Neutrophil (primary cell): Measurements from ENCODE around the gene HPCAL1.
"Not testable (repeated sequence)": the region's sequence is repeated elsewhere in the genome, so short reads cannot be mapped to it uniquely, and the experiment has no call there.

Experiments used
- H3K27ac ChIP-seq: fragments of 200-600 bp; sonication (generic); 2 replicates; pipeline ENCODE4 v1.5.1; 2016; ENCODE audit warnings: mild to moderate bottlenecking, moderate library complexity
- H3K27me3 ChIP-seq: fragments of 200-600 bp; sonication (generic); 2 replicates; pipeline ENCODE4 v1.6.0; 2016; ENCODE audit warnings: mild to moderate bottlenecking
- H3K36me3 ChIP-seq: fragments of 200-600 bp; sonication (generic); 2 replicates; pipeline ENCODE4 v1.5.1; 2017
- H3K4me1 ChIP-seq, 2 experiments: fragments of 200-600 bp in 1 of 2; sonication (generic) in 1 of 2; 1 replicate in 1 of 2; 2 replicates in 1 of 2; pipeline versions ENCODE4 v1.5.1 to v1.6.1; 2013 to 2016; ENCODE audit warnings: low read depth in 1 of 2, low read length in 1 of 2, mild to moderate bottlenecking in 1 of 2, moderate library complexity in 1 of 2; ENCODE audit not compliant: control insufficient read depth in 1 of 2, insufficient read depth in 1 of 2
- H3K4me3 ChIP-seq, 2 experiments: fragments of 200-600 bp in 1 of 2; sonication (generic) in 1 of 2; 1 replicate in 1 of 2; 2 replicates in 1 of 2; pipeline ENCODE4 v1.5.1; 2013 to 2016; ENCODE audit warnings: low read depth in 1 of 2, low read length in 1 of 2, mild to moderate bottlenecking in 1 of 2, moderate library complexity in 1 of 2
- H3K9me3 ChIP-seq: fragments of 200-600 bp; sonication (generic); 2 replicates; pipeline ENCODE4 v1.5.1; 2016
- TF ChIP-seq, protein P1 (sequence below): fragments of 200-600 bp; sonication (generic); IDR thresholded peaks from 2 replicates; pipeline ENCODE4 v1.5.1; 2016; ENCODE audit warnings: antibody characterized with exemption

HPCAL1 gene

GRCh38 chr2:10258726-10259125 is 44.0 kb upstream of the HPCAL1 start:
- Histone ChIP-seq H3K27ac (no peak overlapping the region), H3K4me3 (no peak overlapping the region), H3K4me1 (no peaks in the 10 kb centered on the region), H3K27me3 (peaks cover 3% of the 10 kb centered on the region), H3K9me3 (no peaks in the 10 kb centered on the region), H3K36me3 (no peaks in the 10 kb centered on the region)
- TF ChIP-seq, protein P1, sequence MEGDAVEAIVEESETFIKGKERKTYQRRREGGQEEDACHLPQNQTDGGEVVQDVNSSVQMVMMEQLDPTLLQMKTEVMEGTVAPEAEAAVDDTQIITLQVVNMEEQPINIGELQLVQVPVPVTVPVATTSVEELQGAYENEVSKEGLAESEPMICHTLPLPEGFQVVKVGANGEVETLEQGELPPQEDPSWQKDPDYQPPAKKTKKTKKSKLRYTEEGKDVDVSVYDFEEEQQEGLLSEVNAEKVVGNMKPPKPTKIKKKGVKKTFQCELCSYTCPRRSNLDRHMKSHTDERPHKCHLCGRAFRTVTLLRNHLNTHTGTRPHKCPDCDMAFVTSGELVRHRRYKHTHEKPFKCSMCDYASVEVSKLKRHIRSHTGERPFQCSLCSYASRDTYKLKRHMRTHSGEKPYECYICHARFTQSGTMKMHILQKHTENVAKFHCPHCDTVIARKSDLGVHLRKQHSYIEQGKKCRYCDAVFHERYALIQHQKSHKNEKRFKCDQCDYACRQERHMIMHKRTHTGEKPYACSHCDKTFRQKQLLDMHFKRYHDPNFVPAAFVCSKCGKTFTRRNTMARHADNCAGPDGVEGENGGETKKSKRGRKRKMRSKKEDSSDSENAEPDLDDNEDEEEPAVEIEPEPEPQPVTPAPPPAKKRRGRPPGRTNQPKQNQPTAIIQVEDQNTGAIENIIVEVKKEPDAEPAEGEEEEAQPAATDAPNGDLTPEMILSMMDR = no peak

GRCh38 chr2:10260130-10260529 is 42.6 kb upstream of the HPCAL1 start:
- Histone ChIP-seq H3K36me3 (no peaks in the 10 kb centered on the region), H3K27me3 (peaks cover 3% of the 10 kb centered on the region), H3K27ac (no peak overlapping the region), H3K4me3 (no peak overlapping the region), H3K4me1 (no peaks in the 10 kb centered on the region), H3K9me3 (no peaks in the 10 kb centered on the region)
- TF ChIP-seq, protein P1 = no peak

- H3K9me3 ChIP-seq, H3K4me1 ChIP-seq, H3K4me3 ChIP-seq, H3K27ac ChIP-seq, H3K36me3 ChIP-seq, H3K27me3 ChIP-seq: not testable (repeated sequence)
These were observed 39.2 kb upstream of the HPCAL1 start for GRCh38 chr2:10263526-10263925.

GRCh38 chr2:10264506-10265328 is 38.0 kb upstream of the HPCAL1 start:
- no peaks in the 10 kb centered on the region for H3K36me3 ChIP-seq
- no peak overlapping the region for H3K27ac ChIP-seq
- TF ChIP-seq, protein P1 = no peak
- no peaks in the 10 kb centered on the region for H3K4me1 ChIP-seq
- H3K4me3 ChIP-seq = no peak overlapping the region
- H3K27me3 ChIP-seq = no peaks in the 10 kb centered on the region
- no peaks in the 10 kb centered on the region for H3K9me3 ChIP-seq

- Histone ChIP-seq H3K4me1 (peaks cover under 1 to 3% of the 10 kb centered on the region in 2 experiments), H3K27ac (no peak overlapping the region), H3K4me3 (no peak overlapping the region), H3K36me3 (no peaks in the 10 kb centered on the region), H3K27me3 (no peaks in the 10 kb centered on the region), H3K9me3 (no peaks in the 10 kb centered on the region)
- TF ChIP-seq, protein P1 = no peak
These were observed 37.2 kb upstream of the HPCAL1 start for GRCh38 chr2:10265329-10266132.

DNA sequence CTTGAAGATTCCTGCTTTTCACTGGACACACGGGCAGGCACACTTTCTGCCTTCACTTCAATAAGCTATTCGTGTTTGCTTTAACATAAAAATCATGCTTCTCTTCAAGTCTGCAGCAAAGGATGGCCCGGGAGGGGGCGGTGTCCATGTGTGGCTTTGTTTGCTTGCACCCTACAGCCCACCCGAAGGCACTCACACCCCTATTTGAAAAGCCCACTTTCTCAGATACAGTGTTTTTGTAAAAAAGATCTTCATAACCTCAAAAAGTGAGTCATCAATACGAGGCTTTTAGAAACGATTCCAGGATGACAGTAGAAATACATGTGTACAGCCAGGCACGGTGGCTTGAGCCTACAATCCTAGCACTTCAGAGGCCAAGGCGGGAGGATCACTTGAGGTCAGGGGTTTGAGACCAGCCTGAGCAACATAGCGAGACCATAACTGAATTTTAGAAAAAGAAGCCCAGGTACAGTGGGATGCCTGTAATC is 36.5 kb upstream of the HPCAL1 start:
- H3K9me3 ChIP-seq = no peaks in the 10 kb centered on the region
- H3K4me3 ChIP-seq = no peak overlapping the region
- no peaks in the 10 kb centered on the region for H3K36me3 ChIP-seq
- peaks cover 6 to 7% of the 10 kb centered on the region in 2 experiments for H3K4me1 ChIP-seq
- no peaks in the 10 kb centered on the region for H3K27me3 ChIP-seq
- TF ChIP-seq, protein P1 = no peak
- H3K27ac ChIP-seq = no peak overlapping the region
